GM18498 (cell line): ENCODE measurements around the gene TMEM238L.

Experiments
- ATAC-seq: cut with Tn5 transposase; IDR thresholded peaks from one replicate; pipeline ENCODE4 v1.9.1; 2021; ENCODE audit warnings: mild to moderate bottlenecking, moderate library complexity; ENCODE audit not compliant: unreplicated experiment

TMEM238L gene

DNA sequence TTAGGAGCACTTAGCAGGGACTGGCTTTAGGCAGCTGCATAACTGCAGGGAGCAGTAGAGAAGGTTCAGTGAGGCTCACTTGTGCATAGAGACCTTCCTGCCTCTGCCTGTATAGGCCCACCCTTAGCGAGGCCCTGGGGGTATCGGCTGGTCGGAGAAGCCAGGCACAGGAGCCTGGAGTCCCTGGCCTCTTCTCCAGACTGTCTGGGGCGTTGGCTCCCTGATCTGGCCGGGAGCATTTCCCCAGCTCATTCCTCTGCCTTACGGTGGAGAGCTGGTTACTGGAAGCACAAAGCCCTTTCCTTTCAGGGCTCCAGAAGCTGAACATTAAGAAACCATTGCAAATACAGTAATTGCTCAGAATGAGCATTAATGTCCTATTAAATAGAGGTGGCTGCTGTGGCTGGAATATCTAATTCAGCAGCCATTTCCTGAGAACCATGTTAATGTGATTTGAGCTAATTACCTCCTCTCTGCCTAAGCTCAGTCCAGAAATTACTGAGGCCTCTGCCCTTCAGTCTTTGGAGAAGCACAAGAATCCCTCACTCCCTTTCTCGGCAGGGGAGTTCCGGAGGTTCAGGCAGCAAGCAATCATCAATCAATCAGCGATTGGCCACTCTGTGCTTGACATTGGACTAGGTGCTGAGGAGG lies 55.2 kb downstream of the TMEM238L start:
- ATAC-seq = no peak

- ATAC-seq = no peak
Observed at GRCh38 chr17:10745231-10745630, 58.7 kb downstream of the TMEM238L start.
